Calu3 (cell line): ENCODE results near the gene FAM229A. TPM values are rescaled to one million over a fixed set of nuclear protein-coding genes. Genes with fewer than 3 reads are reported as not detected.
A peak's percentile ranks its signal among the peaks of the same experiment; 100 is the strongest.

Experiments used
- BruUV-seq: library from RNA; stranded (reverse); fragments of 400-500 nt; replicated peaks from 2 replicates; lab custom pipeline; 2021; lab: Mats Ljungman, UMichigan
- CTCF ChIA-PET: fragments of 300-600 bp; sonication (Branson Sonifier 250); formaldehyde crosslinking; loops from one replicate; lab custom pipeline; 2022; ENCODE audit warnings: antibody characterized with exemption; lab: Charles Lee
- DNase-seq: peaks from one replicate; pipeline ENCODE4 v3.0.0; 2022
- H3K27ac Mint-ChIP-seq: one replicate; pipeline ENCODE4 v1.8.0; 2022; ENCODE audit warnings: mixed read lengths; ENCODE audit not compliant: unreplicated experiment
- H3K27me3 Mint-ChIP-seq: one replicate; pipeline ENCODE4 v1.8.0; 2022; ENCODE audit warnings: mixed read lengths; ENCODE audit not compliant: unreplicated experiment
- H3K36me3 Mint-ChIP-seq: one replicate; pipeline ENCODE4 v1.8.0; 2022; ENCODE audit warnings: mild to moderate bottlenecking, moderate library complexity, mixed read lengths; ENCODE audit not compliant: insufficient read depth, unreplicated experiment
- H3K4me1 Mint-ChIP-seq: one replicate; pipeline ENCODE4 v1.8.0; 2022; ENCODE audit warnings: mild to moderate bottlenecking, low read depth, mixed read lengths; ENCODE audit not compliant: unreplicated experiment
- H3K4me3 Mint-ChIP-seq: one replicate; pipeline ENCODE4 v1.8.0; 2022; ENCODE audit warnings: mild to moderate bottlenecking, low read depth, moderate library complexity, mixed read lengths; ENCODE audit not compliant: unreplicated experiment
- H3K9me3 Mint-ChIP-seq: one replicate; pipeline ENCODE4 v1.8.0; 2022; ENCODE audit warnings: low read depth, mixed read lengths; ENCODE audit not compliant: unreplicated experiment
- intact Hi-C: fragments of 100-400 bp; cut with micrococcal nuclease; formaldehyde crosslinking; loops from one replicate; pipeline ENCODE4 v1.10.0; 2022; ENCODE audit not compliant: unreplicated experiment
- total RNA-seq: library from RNA; stranded (reverse); gene quantifications from 2 replicates; pipeline ENCODE4 v1.2.3, GENCODE V29; 2022
- TF ChIP-seq, protein P1 (sequence below): fragments of 200-600 bp; IDR thresholded peaks from one replicate; pipeline ENCODE4 v1.8.0; 2022; ENCODE audit warnings: antibody characterized with exemption; ENCODE audit not compliant: unreplicated experiment

The FAM229A gene
- total RNA-seq, 1 experiment from 2014 or later, result 7.3 TPM

- DNase-seq, result no peak
- CTCF ChIA-PET, result no interaction called here
- Mint-ChIP-seq H3K4me3 (peak overlapping the region; percentile 85), H3K27me3 (no peaks in the 10 kb centered on the region), H3K36me3 (peaks cover 72% of the 10 kb centered on the region), H3K27ac (peak overlapping the region; percentile 80), H3K4me1 (peaks cover 65% of the 10 kb centered on the region), H3K9me3 (no peaks in the 10 kb centered on the region)
- intact Hi-C loops, result no loop called here
- TF ChIP-seq, protein P1, sequence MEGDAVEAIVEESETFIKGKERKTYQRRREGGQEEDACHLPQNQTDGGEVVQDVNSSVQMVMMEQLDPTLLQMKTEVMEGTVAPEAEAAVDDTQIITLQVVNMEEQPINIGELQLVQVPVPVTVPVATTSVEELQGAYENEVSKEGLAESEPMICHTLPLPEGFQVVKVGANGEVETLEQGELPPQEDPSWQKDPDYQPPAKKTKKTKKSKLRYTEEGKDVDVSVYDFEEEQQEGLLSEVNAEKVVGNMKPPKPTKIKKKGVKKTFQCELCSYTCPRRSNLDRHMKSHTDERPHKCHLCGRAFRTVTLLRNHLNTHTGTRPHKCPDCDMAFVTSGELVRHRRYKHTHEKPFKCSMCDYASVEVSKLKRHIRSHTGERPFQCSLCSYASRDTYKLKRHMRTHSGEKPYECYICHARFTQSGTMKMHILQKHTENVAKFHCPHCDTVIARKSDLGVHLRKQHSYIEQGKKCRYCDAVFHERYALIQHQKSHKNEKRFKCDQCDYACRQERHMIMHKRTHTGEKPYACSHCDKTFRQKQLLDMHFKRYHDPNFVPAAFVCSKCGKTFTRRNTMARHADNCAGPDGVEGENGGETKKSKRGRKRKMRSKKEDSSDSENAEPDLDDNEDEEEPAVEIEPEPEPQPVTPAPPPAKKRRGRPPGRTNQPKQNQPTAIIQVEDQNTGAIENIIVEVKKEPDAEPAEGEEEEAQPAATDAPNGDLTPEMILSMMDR, result no peak
- no TSS peak for BruUV-seq
Observed at GRCh38 chr1:32334274-32334861, 27.9 kb downstream of the FAM229A start.

GRCh38 chr1:32333251-32333963 lies 28.9 kb downstream of the FAM229A start:
- Mint-ChIP-seq H3K36me3 (peaks cover 78% of the 10 kb centered on the region), H3K27ac (peak overlapping the region; percentile 80), H3K27me3 (no peaks in the 10 kb centered on the region), H3K4me1 (peaks cover 55% of the 10 kb centered on the region), H3K4me3 (peak overlapping the region; percentile 85), H3K9me3 (no peaks in the 10 kb centered on the region)
- no peak for DNase-seq
- TF ChIP-seq, protein P1, result no peak
- CTCF ChIA-PET, result interaction anchor here (0.9 to 1.4 kb wide), 3 partner anchors 17 to 42 kb away, joined by 3 to 5 read pairs (median 4); partner anchors contain the start of gene HDAC1
- intact Hi-C loops, result no loop called here
- TSS peak; percentile 86 for BruUV-seq

GRCh38 chr1:32332290-32333079 lies 29.8 kb downstream of the FAM229A start:
- peak; percentile 58 for DNase-seq
- TF ChIP-seq, protein P1, result no peak
- peak overlapping the region; percentile 74 for H3K27ac Mint-ChIP-seq
- CTCF ChIA-PET, result interaction anchor here (0.9 to 1.8 kb wide), 4 partner anchors 11 to 41 kb away, joined by 3 to 6 read pairs (median 4); partner anchors contain the start of gene HDAC1
- H3K4me3 Mint-ChIP-seq, result peak overlapping the region; percentile 18
- intact Hi-C loops, result no loop called here
- H3K27me3 Mint-ChIP-seq, result no peaks in the 10 kb centered on the region
- BruUV-seq, result no TSS peak
- H3K36me3 Mint-ChIP-seq, result peaks cover 81% of the 10 kb centered on the region
- H3K9me3 Mint-ChIP-seq, result no peaks in the 10 kb centered on the region
- H3K4me1 Mint-ChIP-seq, result peaks cover 46% of the 10 kb centered on the region

DNA sequence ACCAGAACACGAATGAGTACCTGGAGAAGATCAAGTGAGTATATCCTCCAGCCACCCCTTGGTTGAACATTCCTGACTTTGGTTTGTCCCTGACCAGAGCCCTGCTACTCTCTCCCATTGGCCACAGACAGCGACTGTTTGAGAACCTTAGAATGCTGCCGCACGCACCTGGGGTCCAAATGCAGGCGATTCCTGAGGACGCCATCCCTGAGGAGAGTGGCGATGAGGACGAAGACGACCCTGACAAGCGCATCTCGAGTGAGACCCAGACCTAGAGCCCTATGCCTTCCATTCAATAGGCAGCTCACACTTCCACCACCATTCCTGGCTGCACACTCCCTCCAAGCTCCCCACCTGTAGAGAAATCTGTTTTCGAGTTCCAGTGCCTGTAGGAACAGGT lies 30.7 kb downstream of the FAM229A start:
- Mint-ChIP-seq H3K9me3 (no peaks in the 10 kb centered on the region), H3K4me3 (no peak overlapping the region), H3K27ac (peak overlapping the region; percentile 74), H3K4me1 (peaks cover 37% of the 10 kb centered on the region), H3K27me3 (no peaks in the 10 kb centered on the region), H3K36me3 (peaks cover 74% of the 10 kb centered on the region)
- DNase-seq, result no peak
- BruUV-seq, result no TSS peak
- intact Hi-C loops, result no loop called here
- CTCF ChIA-PET, result interaction anchor here (1.8 kb wide), 1 partner anchor 10 kb away, joined by 6 read pairs; no protein-coding TSS in a partner anchor
- TF ChIP-seq, protein P1, result no peak
